NCI-H345 (cell line): ENCODE data around the gene PDE2A.
A peak's percentile ranks its signal among the peaks of the same experiment; 100 is the strongest.

ENCODE experiments used
- DNase-seq: peaks from one replicate; lab custom pipeline; 2025; lab: John Stamatoyannopoulos, UW

Gene PDE2A

GRCh38 chr11:72588421-72589410 lies 85.5 kb downstream of the PDE2A start:
- DNase-seq, result no peak

- DNase-seq, result no peak
Observed at GRCh38 chr11:72587696-72588095, 86.5 kb downstream of the PDE2A start.

GRCh38 chr11:72586321-72587090 lies 87.7 kb downstream of the PDE2A start:
- no peak for DNase-seq

- peak; percentile 70 for DNase-seq
Observed at GRCh38 chr11:72585762-72586311, 88.4 kb downstream of the PDE2A start.

GRCh38 chr11:72584939-72585597 lies 89.2 kb downstream of the PDE2A start:
- no peak for DNase-seq

- no peak for DNase-seq
Observed at GRCh38 chr11:72584293-72584938, 89.8 kb downstream of the PDE2A start.

GRCh38 chr11:72583616-72584292 lies 90.5 kb downstream of the PDE2A start:
- DNase-seq, result no peak

- DNase-seq, result no peak
Observed at GRCh38 chr11:72583177-72583553, 91.1 kb downstream of the PDE2A start.

GRCh38 chr11:72582206-72583176 lies 91.7 kb downstream of the PDE2A start:
- DNase-seq, result no peak

- DNase-seq, result no peak
Observed at GRCh38 chr11:72581067-72581466, 93.2 kb downstream of the PDE2A start.

- no peak for DNase-seq
Observed at GRCh38 chr11:72580642-72580950, 93.6 kb downstream of the PDE2A start.

- no peak for DNase-seq
Observed at GRCh38 chr11:72579816-72580641, 94.2 kb downstream of the PDE2A start.

GRCh38 chr11:72578991-72579815 lies 95.0 kb downstream of the PDE2A start:
- DNase-seq, result no peak

- DNase-seq, result no peak
Observed at GRCh38 chr11:72578566-72578965, 95.7 kb downstream of the PDE2A start.

GRCh38 chr11:72578051-72578450 lies 96.2 kb downstream of the PDE2A start:
- no peak for DNase-seq

GRCh38 chr11:72577271-72577721 lies 96.9 kb downstream of the PDE2A start:
- no peak for DNase-seq

GRCh38 chr11:72576661-72577060 lies 97.6 kb downstream of the PDE2A start:
- DNase-seq, result no peak

- no peak for DNase-seq
Observed at GRCh38 chr11:72576243-72576595, 98.0 kb downstream of the PDE2A start.
